Measurements from ENCODE around the gene NDUFA13. TPM values are rescaled to one million over a fixed set of nuclear protein-coding genes. Genes with fewer than 3 reads are reported as not detected.

NDUFA13 gene
- total RNA-seq, result 110 and 181 TPM in 2 replicates

GRCh38 chr19:19515642-19516519 is at the start of gene NDUFA13:
Gene NDUFA13 (plus strand): TSS chr19:19516225. CDS start chr19:19516239, 14 bp downstream.

GRCh38 chr19:19514881-19515641 is 964 bp upstream of the NDUFA13 start, which contains the start of gene TSSK6:
Gene TSSK6 (minus strand): TSS chr19:19515548. CDS start chr19:19515427, 121 bp downstream.

GRCh38 chr19:19528721-19529490 is 12.9 kb downstream of the NDUFA13 start, which contains the start of gene YJEFN3:
Gene YJEFN3 (plus strand): TSS chr19:19528911. CDS start chr19:19528933, 22 bp downstream.

GRCh38 chr19:19538061-19538784 is 22.2 kb downstream of the NDUFA13 start, which contains the start of gene CILP2:
Gene CILP2 (plus strand): TSS chr19:19538265. CDS start chr19:19538350, 85 bp downstream.

Other genes with a start within 250 kb of the NDUFA13 start
- gene TM6SF2, start 242.9 kb upstream of the NDUFA13 start, total RNA-seq, result 0.12 and 0.33 TPM in 2 replicates
- gene SUGP1, start 195.7 kb upstream of the NDUFA13 start, total RNA-seq, result 22.2 and 25.5 TPM in 2 replicates
- 28.4 and 31.1 TPM in 2 replicates for gene MAU2, start 195.4 kb upstream of the NDUFA13 start, total RNA-seq
- 50.5 and 76.6 TPM in 2 replicates for gene GATAD2A, start 110.5 kb upstream of the NDUFA13 start, total RNA-seq
- gene TSSK6, start 677 bp upstream of the NDUFA13 start, total RNA-seq, result 2.0 and 3.5 TPM in 2 replicates
- 1.00 and 1.2 TPM in 2 replicates for gene YJEFN3, start 12.7 kb downstream of the NDUFA13 start, total RNA-seq
- gene CILP2, start 22.0 kb downstream of the NDUFA13 start, total RNA-seq, result 0.11 and 0.62 TPM in 2 replicates
- 1.9 and 2.8 TPM in 2 replicates for gene PBX4, start 102.5 kb downstream of the NDUFA13 start, total RNA-seq
- 0.66 and 0.87 TPM in 2 replicates for gene LPAR2, start 112.0 kb downstream of the NDUFA13 start, total RNA-seq
- gene GMIP, start 127.4 kb downstream of the NDUFA13 start, total RNA-seq, result 3.1 and 5.7 TPM in 2 replicates
- 110 and 138 TPM in 2 replicates for gene ATP13A1, start 147.5 kb downstream of the NDUFA13 start, total RNA-seq
- gene ZNF101, start 152.6 kb downstream of the NDUFA13 start, total RNA-seq, result 5.5 and 8.0 TPM in 2 replicates
- gene ZNF14, start 216.9 kb downstream of the NDUFA13 start, total RNA-seq, result 5.2 and 8.4 TPM in 2 replicates